ENCODE results near the gene FLNB. TPM values are rescaled to one million over a fixed set of nuclear protein-coding genes. Genes with fewer than 3 reads are reported as not detected.

FLNB gene
- total RNA-seq, 1 experiment from 2014 or later, result 309 TPM

GRCh38 chr3:57992452-57993213, 15.6 kb upstream of the FLNB start:
- H3K36me3 ChIP-seq (ENCODE audit: control insufficient read depth, insufficient read depth, low read length), result no peaks in the 10 kb centered on the region
- H3K4me1 ChIP-seq (ENCODE audit: control insufficient read depth, insufficient read depth, low read length), result no peaks in the 10 kb centered on the region
- intact Hi-C loops (cut with micrococcal nuclease; ENCODE audit: unreplicated experiment), result no loop called here
- H3K27me3 ChIP-seq (ENCODE audit: control insufficient read depth, insufficient read depth, low read length), result no peaks in the 10 kb centered on the region
- BruUV-seq (replicated peaks), result no TSS peak
- TF ChIP-seq POLR2AphosphoS5 (IDR thresholded peaks at IDR 0.05; ENCODE audit: low read depth, low read length), result no peak
- ChIA-PET POLR2A (no interaction called here), CTCF (no interaction called here)
- H3K27ac ChIP-seq (ENCODE audit: low read length), result no peak overlapping the region; the same call in 1 of the 2 replicates
- ATAC-seq, result no peak
- in situ Hi-C loops (cut with HindIII; ENCODE audit: low pct_unique_long_range_greater_than_20kb, low sequenced_read_pairs), result no loop called here
- no peak overlapping the region for H3K4me3 ChIP-seq (ENCODE audit: low read depth in 2 of 2, low read length in 2 of 2)
- no peaks in the 10 kb centered on the region for H3K9me3 ChIP-seq (ENCODE audit: control insufficient read depth, insufficient read depth, low read depth, low read length)
- no peak for DNase-seq (ENCODE audit: low read depth, low spot score)

GRCh38 chr3:57998366-57999283, 9.6 kb upstream of the FLNB start:
- H3K27ac ChIP-seq (ENCODE audit: low read length), result peak overlapping the region; percentile 83
- no TSS peak for BruUV-seq (replicated peaks)
- in situ Hi-C loops (cut with HindIII; ENCODE audit: low pct_unique_long_range_greater_than_20kb, low sequenced_read_pairs), result no loop called here
- POLR2A ChIA-PET, result interaction anchor here (0.6 to 0.8 kb wide), 2 partner anchors 10 to 171 kb away, joined by 3 to 4 read pairs; partner anchors contain the start of gene FLNB
- H3K9me3 ChIP-seq (ENCODE audit: control insufficient read depth, insufficient read depth, low read depth, low read length), result no peaks in the 10 kb centered on the region
- H3K27me3 ChIP-seq (ENCODE audit: control insufficient read depth, insufficient read depth, low read length), result no peaks in the 10 kb centered on the region
- H3K4me3 ChIP-seq (ENCODE audit: low read depth in 2 of 2, low read length in 2 of 2), result peak overlapping the region in 1 of 2 experiments; percentile 24; a peak in 2 of 4 replicates
- no peaks in the 10 kb centered on the region for H3K36me3 ChIP-seq (ENCODE audit: control insufficient read depth, insufficient read depth, low read length)
- DNase-seq (ENCODE audit: low read depth, low spot score) (no peak), ATAC-seq (peak; percentile 74)
- peaks cover 12% of the 10 kb centered on the region for H3K4me1 ChIP-seq (ENCODE audit: control insufficient read depth, insufficient read depth, low read length)
- TF ChIP-seq REST (IDR thresholded peaks at IDR 0.05; ENCODE audit: insufficient read depth in 1 of 2, low read depth in 2 of 2, low read length in 1 of 2) (no peak), SIN3A (IDR thresholded peaks at IDR 0.05; ENCODE audit: borderline replicate concordance, insufficient read depth, low read depth, low read length) (no peak), POLR2AphosphoS5 (IDR thresholded peaks at IDR 0.05; ENCODE audit: low read depth, low read length) (no peak), TCF7L2 (IDR thresholded peaks at IDR 0.05; ENCODE audit: low read depth, low read length) (no peak), CTCF (IDR thresholded peaks at IDR 0.05) (no peak)
- CTCF ChIA-PET, result no interaction called here
- intact Hi-C loops (cut with micrococcal nuclease; ENCODE audit: unreplicated experiment), result no loop called here

Measured in Panc1 (cell line).